ENCODE data around the gene CYB5R3. TPM values are rescaled to one million over a fixed set of nuclear protein-coding genes. Genes with fewer than 3 reads are reported as not detected.
"Not testable (repeated sequence)": the region's sequence is repeated elsewhere in the genome, so short reads cannot be mapped to it uniquely, and the experiment has no call there.

The CYB5R3 gene
- total RNA-seq, 1 donor from 2014 or later, result 99.0 TPM

- Mint-ChIP-seq H3K27ac (no peak overlapping the region), H3K9me3 (no peaks in the 10 kb centered on the region), H3K27me3 (ENCODE audit: low read depth) (no peaks in the 10 kb centered on the region), H3K4me1 (peaks cover 11% of the 10 kb centered on the region), H3K4me3 (peak overlapping the region; percentile 97), H3K36me3 (peaks cover 23% of the 10 kb centered on the region)
- DNase-seq (ENCODE audit: low spot score in 2 of 2, unreplicated experiment in 2 of 2), result no peak
- TF ChIP-seq CTCF (IDR thresholded peaks at IDR 0.05; ENCODE audit: unreplicated experiment), result no peak
These were observed 66.2 kb downstream of the CYB5R3 start for GRCh38 chr22:42582987-42583386.

- TF ChIP-seq CTCF (IDR thresholded peaks at IDR 0.05; ENCODE audit: unreplicated experiment), result no peak
- Mint-ChIP-seq H3K36me3 (peaks cover 17% of the 10 kb centered on the region), H3K4me3 (peak overlapping the region; percentile 97), H3K27me3 (ENCODE audit: low read depth) (no peaks in the 10 kb centered on the region), H3K27ac (peak overlapping the region; percentile 60), H3K9me3 (no peaks in the 10 kb centered on the region), H3K4me1 (peaks cover 11% of the 10 kb centered on the region)
- DNase-seq (ENCODE audit: low spot score in 2 of 2, unreplicated experiment in 2 of 2), result peak; percentile 72 to 79
These were observed 67.2 kb downstream of the CYB5R3 start for GRCh38 chr22:42581762-42582716.

- Mint-ChIP-seq H3K4me1 (peaks cover 11% of the 10 kb centered on the region), H3K27ac (peak overlapping the region; percentile 92), H3K36me3 (peaks cover 11% of the 10 kb centered on the region), H3K4me3 (peak overlapping the region; percentile 97)
- H3K27me3 Mint-ChIP-seq (ENCODE audit: low read depth); H3K9me3 Mint-ChIP-seq: not testable (repeated sequence)
- DNase-seq (ENCODE audit: low spot score in 2 of 2, unreplicated experiment in 2 of 2), result peak in 1 of 2 experiments; percentile 40
These were observed 67.9 kb downstream of the CYB5R3 start for GRCh38 chr22:42581194-42581761.

- peak overlapping the region; percentile 17 for H3K4me3 Mint-ChIP-seq
These were observed 69.2 kb downstream of the CYB5R3 start for GRCh38 chr22:42580040-42580439.

GRCh38 chr22:42577623-42578240 is 71.5 kb downstream of the CYB5R3 start:
- no peaks in the 10 kb centered on the region for H3K9me3 Mint-ChIP-seq
- no peaks in the 10 kb centered on the region for H3K27me3 Mint-ChIP-seq (ENCODE audit: low read depth)
- no peak overlapping the region for H3K4me3 Mint-ChIP-seq
- H3K36me3 Mint-ChIP-seq, result peaks cover 2% of the 10 kb centered on the region
- no peak for DNase-seq (ENCODE audit: low spot score in 2 of 2, unreplicated experiment in 2 of 2)
- H3K4me1 Mint-ChIP-seq, result peaks cover 11% of the 10 kb centered on the region
- no peak overlapping the region for H3K27ac Mint-ChIP-seq
- TF ChIP-seq CTCF (IDR thresholded peaks at IDR 0.05; ENCODE audit: unreplicated experiment), result no peak

More at GRCh38 chr22:42580040-42580439, 69.2 kb downstream of the CYB5R3 start:
- H3K9me3 Mint-ChIP-seq; H3K36me3 Mint-ChIP-seq; H3K27me3 Mint-ChIP-seq (ENCODE audit: low read depth); H3K27ac Mint-ChIP-seq; DNase-seq (ENCODE audit: low spot score in 2 of 2, unreplicated experiment in 2 of 2): not testable (repeated sequence)
- H3K4me1 Mint-ChIP-seq, result peaks cover 11% of the 10 kb centered on the region

GRCh38 chr22:42577141-42577540 is 72.1 kb downstream of the CYB5R3 start:
- H3K27ac Mint-ChIP-seq; H3K4me1 Mint-ChIP-seq; DNase-seq (ENCODE audit: low spot score in 2 of 2, unreplicated experiment in 2 of 2); H3K27me3 Mint-ChIP-seq (ENCODE audit: low read depth); H3K9me3 Mint-ChIP-seq; H3K36me3 Mint-ChIP-seq; H3K4me3 Mint-ChIP-seq: not testable (repeated sequence)

GRCh38 chr22:42575996-42576574 is 73.1 kb downstream of the CYB5R3 start:
- not testable (repeated sequence) for H3K27ac Mint-ChIP-seq; H3K4me3 Mint-ChIP-seq; H3K36me3 Mint-ChIP-seq; DNase-seq (ENCODE audit: low spot score in 2 of 2, unreplicated experiment in 2 of 2); H3K4me1 Mint-ChIP-seq; H3K27me3 Mint-ChIP-seq (ENCODE audit: low read depth); H3K9me3 Mint-ChIP-seq

- not testable (repeated sequence) for H3K4me1 Mint-ChIP-seq; H3K9me3 Mint-ChIP-seq; H3K27ac Mint-ChIP-seq; DNase-seq (ENCODE audit: low spot score in 2 of 2, unreplicated experiment in 2 of 2); H3K27me3 Mint-ChIP-seq (ENCODE audit: low read depth); H3K4me3 Mint-ChIP-seq
- H3K36me3 Mint-ChIP-seq, result peaks cover 11% of the 10 kb centered on the region
These were observed 74.7 kb downstream of the CYB5R3 start for GRCh38 chr22:42574468-42574867.

GRCh38 chr22:42574046-42574445 is 75.1 kb downstream of the CYB5R3 start:
- H3K27ac Mint-ChIP-seq; DNase-seq (ENCODE audit: low spot score in 2 of 2, unreplicated experiment in 2 of 2); H3K4me1 Mint-ChIP-seq; H3K4me3 Mint-ChIP-seq; H3K9me3 Mint-ChIP-seq; H3K27me3 Mint-ChIP-seq (ENCODE audit: low read depth): not testable (repeated sequence)
- peaks cover 11% of the 10 kb centered on the region for H3K36me3 Mint-ChIP-seq

GRCh38 chr22:42571068-42571467 is 78.1 kb downstream of the CYB5R3 start:
- H3K36me3 Mint-ChIP-seq, result peaks cover 11% of the 10 kb centered on the region
- H3K9me3 Mint-ChIP-seq; H3K4me1 Mint-ChIP-seq; DNase-seq (ENCODE audit: low spot score in 2 of 2, unreplicated experiment in 2 of 2); H3K4me3 Mint-ChIP-seq; H3K27ac Mint-ChIP-seq; H3K27me3 Mint-ChIP-seq (ENCODE audit: low read depth): not testable (repeated sequence)
